Fibroblast of villous mesenchyme (primary cell): ENCODE data around the gene PLEKHH3. TPM values are rescaled to one million over a fixed set of nuclear protein-coding genes. Genes with fewer than 3 reads are reported as not detected.
A peak's percentile ranks its signal among the peaks of the same experiment; 100 is the strongest.
"Not testable (repeated sequence)": the region's sequence is repeated elsewhere in the genome, so short reads cannot be mapped to it uniquely, and the experiment has no call there.

Source experiments
- DNase-seq: peaks from one replicate; pipeline ENCODE4 v3.0.0-alpha.2; 2010; ENCODE audit warnings: low read depth
- H3K4me3 ChIP-seq: 2 replicates; pipeline ENCODE4 v1.5.1; 2011; ENCODE audit warnings: low read depth, mild to moderate bottlenecking, low read length
- CTCF ChIP-seq: IDR thresholded peaks from 2 replicates; pipeline ENCODE4 v1.5.1; 2012; ENCODE audit warnings: low read depth, mild to moderate bottlenecking, low read length; ENCODE audit not compliant: insufficient read depth
- total RNA-seq: library from RNA; depleted of rRNA; stranded (reverse); fragments of >200 nt; gene quantifications from 2 replicates; pipeline ENCODE4 v1.2.3, GENCODE V29; 2012

Gene PLEKHH3
- total RNA-seq, 1 donor: 13.8 TPM

- DNase-seq: peak; percentile 82
Observed at GRCh38 chr17:42667088-42667951, 9.5 kb downstream of the PLEKHH3 start.

GRCh38 chr17:42666126-42666525 lies 10.7 kb downstream of the PLEKHH3 start:
- H3K4me3 ChIP-seq, DNase-seq: not testable (repeated sequence)

More at GRCh38 chr17:42667088-42667951, 9.5 kb downstream of the PLEKHH3 start:
- no peak overlapping the region for H3K4me3 ChIP-seq
- no peak for TF ChIP-seq CTCF

DNA sequence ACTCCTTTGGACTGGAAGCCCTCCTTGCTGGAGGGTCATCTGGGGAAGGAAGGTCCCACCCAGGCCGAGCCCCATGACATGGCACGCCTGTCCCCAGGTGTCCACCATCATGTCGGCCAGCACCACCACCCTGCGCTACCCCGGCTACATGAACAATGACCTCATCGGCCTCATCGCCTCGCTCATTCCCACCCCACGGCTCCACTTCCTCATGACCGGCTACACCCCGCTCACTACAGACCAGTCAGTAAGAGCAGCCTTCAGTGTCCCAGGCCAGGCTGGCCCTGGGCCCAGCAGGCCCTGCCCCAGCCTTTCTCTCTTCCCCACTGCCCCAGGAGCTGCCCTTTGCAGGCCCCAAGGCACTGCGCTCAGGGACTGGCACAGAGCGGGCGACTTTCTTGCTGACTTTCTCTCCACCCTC lies 11.2 kb downstream of the PLEKHH3 start:
- DNase-seq: no peak
- no peak overlapping the region for H3K4me3 ChIP-seq
- TF ChIP-seq CTCF: no peak

GRCh38 chr17:42660692-42661345 lies 16.0 kb downstream of the PLEKHH3 start:
- no peak for TF ChIP-seq CTCF
- peak; percentile 88 for DNase-seq
- no peak overlapping the region for H3K4me3 ChIP-seq

DNA sequence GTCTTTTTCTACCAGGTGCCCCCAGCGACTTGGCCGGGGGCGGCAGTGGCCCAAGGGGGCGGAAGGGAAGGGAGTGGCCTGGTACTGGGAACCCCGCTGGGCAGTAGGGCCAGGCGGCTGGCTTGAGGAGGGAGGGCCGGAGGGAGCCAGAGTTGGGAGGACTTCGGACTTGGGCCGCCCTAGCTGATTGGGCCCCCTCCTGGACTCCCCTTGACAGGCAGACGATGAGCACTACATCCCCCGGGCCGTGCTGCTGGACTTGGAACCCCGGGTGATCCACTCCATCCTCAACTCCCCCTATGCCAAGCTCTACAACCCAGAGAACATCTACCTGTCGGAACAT lies 16.9 kb downstream of the PLEKHH3 start:
- peak overlapping the region; percentile 76 for H3K4me3 ChIP-seq
- DNase-seq: not testable (repeated sequence)

DNA sequence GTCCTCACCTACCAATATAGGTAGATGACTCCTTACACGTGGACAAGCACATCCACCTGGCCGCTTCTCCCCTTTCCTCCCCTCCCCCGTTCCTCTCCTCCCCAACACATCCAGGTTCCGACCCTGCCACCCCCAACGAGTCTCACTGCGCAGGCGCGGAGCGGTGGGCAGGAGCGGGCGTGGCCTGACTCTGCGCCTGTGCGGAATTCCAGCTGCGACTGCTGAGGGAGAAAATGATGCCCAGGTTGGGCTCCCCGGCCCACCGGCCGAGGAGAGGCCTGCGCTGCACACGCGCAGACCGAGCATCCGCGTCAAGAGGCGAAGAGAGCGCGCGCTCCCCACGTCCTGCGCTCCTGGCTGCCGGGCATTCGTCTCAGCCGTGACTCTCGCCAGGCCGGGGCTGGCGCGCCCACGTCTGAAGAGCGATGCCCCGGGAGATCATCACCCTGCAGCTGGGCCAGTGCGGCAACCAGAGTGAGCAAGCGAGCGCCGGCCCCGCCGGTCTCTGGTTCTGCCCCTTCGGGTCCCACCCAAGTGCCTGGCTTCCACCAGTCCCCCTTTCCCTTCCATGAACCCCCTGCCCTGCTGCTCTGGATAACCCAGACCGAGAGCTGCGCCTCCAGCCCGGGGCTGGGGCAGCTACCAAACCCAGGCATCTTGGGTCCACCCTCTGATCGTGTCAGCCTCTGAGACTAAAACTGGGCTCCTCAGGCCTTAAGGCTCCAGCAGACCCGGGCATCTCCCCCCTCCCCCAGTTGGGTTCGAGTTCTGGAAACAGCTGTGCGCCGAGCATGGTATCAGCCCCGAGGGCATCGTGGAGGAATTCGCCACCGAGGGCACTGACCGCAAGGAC lies 17.5 kb downstream of the PLEKHH3 start, which contains the start of gene TUBG2:
Gene TUBG2, plus strand, starts transcription at position 206 of the 853 bp plus-strand sequence. Its CDS starts 220 bp downstream, at position 426.
- peak within 1 kb of the TSS; percentile 76 for H3K4me3 ChIP-seq
- no peak for TF ChIP-seq CTCF
- peak; percentile 87 for DNase-seq

GRCh38 chr17:42657824-42658588 lies 18.8 kb downstream of the PLEKHH3 start:
- no peak for DNase-seq
- no peak for TF ChIP-seq CTCF
- no peak overlapping the region for H3K4me3 ChIP-seq
